GM15510 (cell line): Measurements from ENCODE around the gene KLHL7.
A peak's percentile ranks its signal among the peaks of the same experiment; 100 is the strongest.

Experiments used
- POLR2A ChIP-seq: IDR thresholded peaks from 3 replicates; pipeline ENCODE4 v1.6.1; 2011; ENCODE audit warnings: borderline replicate concordance; ENCODE audit not compliant: insufficient read length; ENCODE audit errors: extremely low read depth

The KLHL7 gene

GRCh38 chr7:23105644-23106056 is at the start of gene KLHL7:
Gene KLHL7 (plus strand): TSS chr7:23105785. CDS start chr7:23106027, 242 bp downstream.
- peak; percentile 93 for TF ChIP-seq POLR2A

- TF ChIP-seq POLR2A, result no peak
Observed at GRCh38 chr7:23058408-23059096, 47.0 kb upstream of the KLHL7 start.

GRCh38 chr7:23061327-23061726 is 44.3 kb upstream of the KLHL7 start:
- TF ChIP-seq POLR2A, result no peak

- TF ChIP-seq POLR2A, result no peak
Observed at GRCh38 chr7:23062452-23062851, 43.1 kb upstream of the KLHL7 start.

- no peak for TF ChIP-seq POLR2A
Observed at GRCh38 chr7:23065974-23066373, 39.6 kb upstream of the KLHL7 start.

- TF ChIP-seq POLR2A, result no peak
Observed at GRCh38 chr7:23067271-23067670, 38.3 kb upstream of the KLHL7 start.

GRCh38 chr7:23072048-23072447 is 33.5 kb upstream of the KLHL7 start:
- TF ChIP-seq POLR2A, result no peak

GRCh38 chr7:23072922-23073321 is 32.7 kb upstream of the KLHL7 start:
- no peak for TF ChIP-seq POLR2A

- TF ChIP-seq POLR2A, result no peak
Observed at GRCh38 chr7:23074443-23075261, 30.9 kb upstream of the KLHL7 start.

GRCh38 chr7:23075571-23075970 is 30.0 kb upstream of the KLHL7 start:
- TF ChIP-seq POLR2A, result no peak

- no peak for TF ChIP-seq POLR2A
Observed at GRCh38 chr7:23076772-23077171, 28.8 kb upstream of the KLHL7 start.

GRCh38 chr7:23093111-23093510 is 12.5 kb upstream of the KLHL7 start:
- TF ChIP-seq POLR2A, result no peak

- TF ChIP-seq POLR2A, result no peak
Observed at GRCh38 chr7:23093546-23093945, 12.0 kb upstream of the KLHL7 start.

- TF ChIP-seq POLR2A, result no peak
Observed at GRCh38 chr7:23096518-23097290, 8.9 kb upstream of the KLHL7 start.

GRCh38 chr7:23098029-23098428 is 7.6 kb upstream of the KLHL7 start:
- TF ChIP-seq POLR2A, result no peak
